Activated CD4-positive, CD25-positive, alpha-beta regulatory T cell treated with anti-CD3 and anti-CD28 coated beads, Interleukin-2, amount 50 U/mL, for 16 hours (primary cell): Measurements from ENCODE around the gene LPAR6.
"Not testable (repeated sequence)": the region's sequence is repeated elsewhere in the genome, so short reads cannot be mapped to it uniquely, and the experiment has no call there.

Source experiments
- DNase-seq: peaks from one replicate; pipeline ENCODE4 v3.0.0-alpha.2; 2020; ENCODE audit warnings: low read depth, low spot score

Gene LPAR6, protein sequence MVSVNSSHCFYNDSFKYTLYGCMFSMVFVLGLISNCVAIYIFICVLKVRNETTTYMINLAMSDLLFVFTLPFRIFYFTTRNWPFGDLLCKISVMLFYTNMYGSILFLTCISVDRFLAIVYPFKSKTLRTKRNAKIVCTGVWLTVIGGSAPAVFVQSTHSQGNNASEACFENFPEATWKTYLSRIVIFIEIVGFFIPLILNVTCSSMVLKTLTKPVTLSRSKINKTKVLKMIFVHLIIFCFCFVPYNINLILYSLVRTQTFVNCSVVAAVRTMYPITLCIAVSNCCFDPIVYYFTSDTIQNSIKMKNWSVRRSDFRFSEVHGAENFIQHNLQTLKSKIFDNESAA

DNA sequence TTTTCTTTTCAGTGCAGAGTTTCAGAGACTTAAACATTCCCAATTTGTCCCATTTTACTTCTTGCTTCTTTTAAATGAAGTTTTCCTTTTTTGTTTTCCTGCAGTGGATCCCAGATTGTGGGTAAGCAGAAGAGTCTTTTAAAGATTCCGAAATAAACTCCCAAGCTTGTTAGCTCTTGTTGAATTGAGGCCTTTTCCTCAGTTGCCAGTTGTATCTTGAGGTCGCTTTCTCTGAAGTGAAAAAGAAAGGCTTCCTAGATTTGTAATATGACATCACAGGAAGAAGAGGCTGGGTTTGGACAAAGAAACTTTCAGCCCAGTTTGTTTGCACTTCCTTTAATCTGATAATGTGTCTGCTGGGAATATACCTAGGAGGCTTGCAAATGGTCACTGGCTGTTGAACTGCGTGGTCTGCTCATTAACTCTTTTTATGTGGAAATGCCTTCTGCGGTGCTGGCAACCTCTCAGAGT is at the start of gene LPAR6:
TSS of gene LPAR6 (minus strand) at position 233 of the 471 bp plus-strand sequence. CDS start 690 bp downstream, outside the sequence.
- no peak for DNase-seq

DNA sequence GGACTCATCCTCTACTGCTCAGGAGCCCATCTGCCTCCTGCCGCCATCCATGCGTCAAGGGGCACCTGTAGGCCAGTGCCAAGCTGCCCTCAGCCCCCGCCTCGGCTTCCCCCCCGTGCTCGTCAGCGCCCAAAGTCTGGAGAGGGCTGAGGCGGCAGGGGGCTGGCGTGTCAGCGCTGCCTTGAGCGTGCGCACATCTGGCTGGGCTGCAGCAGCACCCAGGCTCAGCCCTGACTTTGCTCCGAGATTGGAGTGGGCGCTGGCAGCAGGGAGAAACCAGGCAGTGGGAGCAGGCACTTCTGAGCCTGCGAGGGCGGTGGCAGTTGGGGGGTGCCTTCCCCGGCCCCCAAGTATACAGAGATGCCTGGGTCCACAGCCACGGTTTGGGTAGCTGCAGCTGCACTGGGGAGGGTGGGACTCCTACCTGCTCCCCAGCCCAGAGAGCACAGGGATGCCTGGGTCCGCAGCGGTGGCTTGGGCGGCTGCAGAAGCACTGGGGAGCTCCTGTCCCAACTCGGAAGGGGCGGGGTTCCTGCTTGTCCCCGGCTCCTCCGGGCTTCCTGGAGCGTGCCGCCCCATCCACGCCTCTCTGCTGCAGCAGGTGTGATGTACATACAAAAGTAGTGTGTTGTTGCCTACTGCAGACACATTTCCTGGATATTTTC is 44.8 kb upstream of the LPAR6 start:
- no peak for DNase-seq

- DNase-seq, result no peak
Measured at GRCh38 chr13:48456546-48456945, 43.6 kb upstream of the LPAR6 start.

DNA sequence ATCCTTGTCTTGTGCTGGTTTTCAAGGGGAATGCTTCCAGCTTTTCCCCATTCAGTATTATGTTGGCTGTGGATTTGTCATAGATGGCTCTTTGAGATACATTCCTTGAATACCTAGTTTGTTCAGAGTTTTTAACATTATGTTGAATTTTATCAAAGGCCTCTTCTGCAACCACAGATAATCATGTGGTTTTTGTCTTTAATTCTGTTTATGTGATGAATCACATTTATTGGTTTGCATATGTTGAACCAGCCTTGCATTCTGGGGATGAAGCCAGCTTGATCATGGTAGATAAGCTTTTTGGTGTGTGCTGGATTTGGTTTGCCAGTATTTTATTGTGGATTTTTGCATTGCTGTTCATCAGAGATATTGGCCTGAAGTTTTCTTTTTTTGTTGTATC is 38.3 kb upstream of the LPAR6 start:
- DNase-seq, result not testable (repeated sequence)

DNA sequence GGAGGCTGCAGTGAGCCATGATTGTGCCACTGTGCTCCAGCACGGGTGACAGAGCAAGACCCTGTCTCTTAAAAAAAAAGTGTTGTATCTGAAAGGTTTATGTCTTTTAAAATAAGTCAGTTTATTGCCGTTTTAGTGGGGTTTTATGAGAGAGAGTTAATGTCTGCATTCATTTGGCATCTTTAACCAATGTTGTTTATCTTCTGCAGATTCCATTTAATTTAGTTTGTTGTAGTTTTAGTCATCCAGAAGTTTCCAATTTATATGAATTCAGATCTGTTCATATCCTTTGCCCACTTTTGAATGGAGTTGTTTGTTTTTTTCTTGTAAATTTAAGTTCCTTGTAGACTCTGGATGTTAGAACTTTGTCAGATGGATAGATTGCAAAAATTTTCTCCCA is 36.7 kb upstream of the LPAR6 start:
- no peak for DNase-seq

GRCh38 chr13:48448959-48449614 is 36.2 kb upstream of the LPAR6 start:
- no peak for DNase-seq

- DNase-seq, result no peak
Measured at GRCh38 chr13:48448285-48448958, 35.5 kb upstream of the LPAR6 start.

DNA sequence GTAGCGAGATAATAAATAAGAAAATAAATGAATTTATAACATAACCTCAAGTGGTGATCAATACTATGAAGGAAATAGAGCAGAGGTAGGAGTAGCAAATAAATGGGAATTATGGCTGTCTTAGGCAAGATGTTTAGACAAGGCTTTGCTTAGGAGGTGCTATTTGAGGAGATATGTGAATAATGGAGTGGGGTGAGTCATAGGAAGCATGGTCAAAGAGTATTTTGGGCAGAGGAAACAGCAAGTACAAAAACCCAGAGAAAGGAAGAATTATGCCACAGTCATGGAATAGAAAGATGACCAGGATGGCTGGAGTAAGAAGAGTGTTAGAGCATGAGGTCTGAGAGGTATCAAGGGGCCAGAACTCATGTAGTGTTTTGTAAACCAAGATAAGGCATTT is 33.6 kb upstream of the LPAR6 start:
- DNase-seq, result no peak

GRCh38 chr13:48443442-48444208 is 30.7 kb upstream of the LPAR6 start:
- no peak for DNase-seq

DNA sequence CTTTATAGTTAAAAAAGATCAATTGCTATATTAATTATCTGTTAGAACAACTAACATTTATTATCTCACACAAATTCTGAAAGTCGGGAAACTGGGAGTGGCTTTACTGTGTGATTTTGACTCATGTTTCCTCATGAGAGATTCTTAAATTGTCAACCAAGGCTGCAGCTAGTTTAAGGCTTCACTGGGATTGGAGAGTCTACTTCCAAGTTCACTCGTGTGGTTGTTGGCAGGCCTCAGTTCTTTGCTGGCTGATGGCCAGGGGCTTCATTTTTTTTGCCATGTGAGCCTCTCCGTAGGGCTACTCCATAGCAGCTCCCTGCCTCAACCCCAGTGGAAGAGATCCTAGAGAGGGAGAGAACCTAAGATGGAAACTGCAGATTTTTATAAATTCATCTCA is 24.5 kb upstream of the LPAR6 start:
- no peak for DNase-seq

DNA sequence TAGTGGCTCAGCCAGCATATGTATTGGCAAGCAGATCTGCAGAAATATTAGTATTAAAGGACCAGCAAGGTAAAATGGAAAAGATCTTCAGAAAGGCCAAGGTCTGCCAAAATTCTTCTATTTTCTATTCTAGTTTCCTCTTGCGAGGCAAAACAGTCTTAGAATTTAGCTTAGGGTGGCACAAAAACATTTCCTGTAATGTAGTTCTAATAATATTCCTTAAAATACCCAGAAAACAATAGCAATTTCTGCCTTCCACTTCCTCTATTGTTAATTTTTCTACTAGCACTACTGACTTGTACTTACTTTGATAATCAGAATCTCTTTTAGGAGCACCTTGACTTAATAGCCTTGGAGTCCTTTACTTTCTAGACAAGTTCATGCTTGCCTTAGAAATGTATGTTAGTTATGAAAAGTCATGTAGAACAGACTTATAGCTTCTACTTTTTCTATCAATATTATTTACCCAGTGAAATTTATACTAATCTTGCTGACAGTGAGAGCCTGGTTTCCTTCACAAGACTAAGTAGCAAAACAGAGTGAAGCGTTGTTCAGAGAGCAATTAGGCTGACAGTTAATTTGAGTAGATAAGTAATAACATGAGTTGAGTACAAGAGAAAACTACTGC is 23.9 kb upstream of the LPAR6 start:
- no peak for DNase-seq

- no peak for DNase-seq
Measured at GRCh38 chr13:48434200-48434599, 21.3 kb upstream of the LPAR6 start.

DNA sequence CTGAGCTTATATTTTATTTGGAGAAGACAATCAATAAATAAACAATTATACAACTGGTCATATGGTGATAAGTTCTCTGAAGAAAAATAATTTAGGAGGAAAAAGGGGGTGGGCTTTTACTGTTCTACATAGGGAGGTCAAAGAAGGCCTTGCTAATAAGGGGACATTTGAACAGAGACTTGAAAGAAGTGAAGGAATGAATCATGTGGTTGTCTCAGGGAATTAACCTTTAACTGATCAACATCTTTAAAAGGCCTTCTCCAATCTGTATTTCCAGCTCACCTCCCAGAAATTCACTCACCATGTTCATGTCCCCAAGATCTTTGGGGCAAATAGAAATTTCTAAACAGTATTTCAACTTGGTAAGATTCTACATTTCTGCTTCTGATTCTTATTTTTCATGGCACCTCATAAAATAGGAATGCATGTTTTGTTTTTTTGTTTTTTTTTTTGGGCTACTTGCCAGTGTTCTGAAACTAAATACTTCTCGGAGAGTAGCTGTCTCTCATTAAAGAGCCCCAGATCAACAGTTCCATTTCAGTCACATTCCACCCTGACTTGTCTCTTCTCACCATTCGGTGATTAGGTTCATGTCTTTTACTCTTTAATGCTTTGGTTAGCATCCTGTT is 19.2 kb upstream of the LPAR6 start:
- DNase-seq, result no peak

DNA sequence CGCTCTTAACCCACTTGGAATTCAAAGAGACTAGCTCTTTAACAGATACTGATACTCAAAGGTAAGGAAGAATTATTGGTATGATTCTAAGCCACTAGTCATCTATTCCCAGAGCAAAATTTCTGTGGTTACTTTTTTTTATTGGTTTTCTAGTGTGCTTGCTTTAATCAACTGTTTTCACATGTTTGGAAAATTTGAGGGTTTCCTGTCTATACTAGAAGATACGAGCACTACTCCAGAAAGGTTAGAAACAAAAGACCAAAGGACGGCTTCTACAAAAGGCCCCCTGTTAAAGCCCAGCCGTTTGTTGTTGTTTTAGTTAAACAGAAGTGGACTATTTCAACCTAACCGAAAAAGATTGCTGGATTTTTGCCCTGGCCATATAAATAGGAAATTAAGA is 18.5 kb upstream of the LPAR6 start:
- no peak for DNase-seq

- DNase-seq, result no peak
Measured at GRCh38 chr13:48429886-48430285, 17.0 kb upstream of the LPAR6 start.

- DNase-seq, result no peak
Measured at GRCh38 chr13:48429036-48429435, 16.1 kb upstream of the LPAR6 start.

DNA sequence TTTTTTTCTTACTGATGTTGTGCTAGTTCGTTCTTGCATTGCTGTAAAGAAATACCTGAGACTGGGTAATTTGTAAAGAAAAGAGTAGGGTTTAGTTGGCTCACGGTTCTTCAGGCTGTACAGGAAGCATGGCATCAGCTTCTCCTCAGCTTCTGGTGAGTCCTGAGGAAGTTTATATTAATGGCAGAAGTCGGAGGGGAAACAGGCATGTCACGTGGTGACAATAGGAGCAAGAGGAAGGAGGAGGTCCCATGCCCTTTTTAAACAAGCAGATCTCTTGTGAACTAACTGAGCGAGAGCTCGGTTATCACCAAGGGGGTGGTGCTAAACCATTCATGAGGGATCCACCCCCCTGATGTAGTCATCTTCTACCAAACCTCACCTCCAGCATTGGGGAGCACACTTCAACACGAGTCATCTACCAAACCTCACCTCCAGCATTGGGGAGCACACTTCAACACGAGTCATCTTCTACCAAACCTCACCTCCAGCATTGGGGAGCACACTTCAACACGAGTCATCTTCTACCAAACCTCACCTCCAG is 13.9 kb upstream of the LPAR6 start:
- not testable (repeated sequence) for DNase-seq

DNA sequence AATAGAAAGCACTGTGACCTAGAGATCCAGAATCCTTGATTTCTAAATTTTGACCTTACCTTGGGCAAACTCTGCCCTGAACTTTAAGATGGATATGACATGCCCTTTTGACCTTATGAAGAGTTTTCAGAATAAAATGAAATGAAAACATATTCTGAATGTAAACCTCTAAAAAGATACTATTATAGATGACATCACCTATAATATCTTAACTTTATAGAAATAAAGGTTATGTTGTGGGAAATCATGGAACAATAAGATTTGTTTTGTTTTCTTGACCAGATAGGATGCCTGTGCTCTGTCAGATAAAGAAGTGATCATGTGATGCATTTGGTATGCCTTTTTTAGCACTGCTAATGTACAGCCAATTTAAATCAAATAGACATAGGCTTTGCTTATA is 13.1 kb upstream of the LPAR6 start:
- DNase-seq, result no peak

GRCh38 chr13:48424212-48424611 is 11.3 kb upstream of the LPAR6 start:
- no peak for DNase-seq

GRCh38 chr13:48422003-48422402 is 9.1 kb upstream of the LPAR6 start:
- DNase-seq, result not testable (repeated sequence)
